Measurements from ENCODE around the gene TMEM106C. TPM values are rescaled to one million over a fixed set of nuclear protein-coding genes. Genes with fewer than 3 reads are reported as not detected.

The TMEM106C gene
- polyA plus RNA-seq, 1 donor (not counting 4 experiments of a cell fraction or from before 2014, with no cell fraction given): 134 TPM

GRCh38 chr12:48017921-48018617 lies 54.7 kb downstream of the TMEM106C start:
- Histone ChIP-seq H2AFZ (ENCODE audit: control insufficient read depth, low read length) (no peak overlapping the region), H3K36me3 (ENCODE audit: control insufficient read depth in 2 of 2, extremely low read depth in 1 of 2, insufficient read depth in 2 of 2, low read length in 2 of 2) (no peaks in the 10 kb centered on the region), H3K4me3 (ENCODE audit: control insufficient read depth in 2 of 3, extremely low read depth in 1 of 3, insufficient read depth in 2 of 3, low read depth in 1 of 3, low read length in 3 of 3) (no peak overlapping the region), H3K4me1 (ENCODE audit: control insufficient read depth, extremely low read depth, insufficient read depth, low read length) (no peaks in the 10 kb centered on the region), H3K9me3 (ENCODE audit: control insufficient read depth, low read depth, low read length) (no peaks in the 10 kb centered on the region), H4K20me1 (ENCODE audit: control insufficient read depth, extremely low read depth, insufficient read depth, low read length) (no peaks in the 10 kb centered on the region), H3K4me2 (ENCODE audit: control insufficient read depth, extremely low read depth, insufficient read depth, low read depth, low read length) (no peak overlapping the region), H3K27ac (ENCODE audit: control insufficient read depth, insufficient read depth, low read length) (no peak overlapping the region), H3K27me3 (ENCODE audit: control insufficient read depth, extremely low read depth, insufficient read depth, low read length) (peaks cover 23% of the 10 kb centered on the region), H3K79me2 (ENCODE audit: control insufficient read depth, insufficient read depth, low read length) (no peaks in the 10 kb centered on the region), H3K9me1 (ENCODE audit: control insufficient read depth, extremely low read depth, insufficient read depth, low read length) (no peaks in the 10 kb centered on the region), H3K9ac (ENCODE audit: control insufficient read depth, extremely low read depth, insufficient read depth, low read length) (no peak overlapping the region)
- FAIRE-seq: no peak
- no peak for DNase-seq (ENCODE audit: low read depth, low spot score)
- TF ChIP-seq CTCF (optimal IDR thresholded peaks at IDR 0.05 in 1 of 3, IDR thresholded peaks at IDR 0.05 in 1 of 3, conservative IDR thresholded peaks at IDR 0.05 in 1 of 3; ENCODE audit: extremely low read depth in 1 of 3, insufficient read depth in 2 of 3, low read length in 3 of 3) (no peak), EZH2 (IDR thresholded peaks at IDR 0.05; ENCODE audit: low read length) (no peak)
- dilution Hi-C loops (cut with MboI; ENCODE audit: extremely low pct_ligation_motif_present, low sequenced_read_pairs): no loop called here

Other genes with a start within 250 kb of the TMEM106C start
- gene ENDOU, start 238.1 kb upstream of the TMEM106C start, polyA plus RNA-seq: 0.28 to 0.35 TPM (median 0.33 TPM) in 3 replicates
- 4.1 to 5.7 TPM (median 5.1 TPM) in 3 replicates for gene RAPGEF3, start 204.7 kb upstream of the TMEM106C start, polyA plus RNA-seq
- 7.8 to 15.3 TPM (median 8.1 TPM) in 3 replicates for gene SLC48A1, start 190.4 kb upstream of the TMEM106C start, polyA plus RNA-seq
- gene HDAC7, start 143.7 kb upstream of the TMEM106C start, polyA plus RNA-seq: 15.8 to 32.4 TPM (median 17.0 TPM) in 3 replicates
- 29.0 to 94.7 TPM (median 43.3 TPM) in 3 replicates for gene VDR, start 58.6 kb upstream of the TMEM106C start, polyA plus RNA-seq
- gene COL2A1, start 40.9 kb downstream of the TMEM106C start, polyA plus RNA-seq: 0.03 TPM in 1 of 3 replicates, not detected in the others
- 8.6 to 15.4 TPM (median 11.9 TPM) in 3 replicates for gene SENP1, start 142.5 kb downstream of the TMEM106C start, polyA plus RNA-seq
- gene PFKM, start 155.8 kb downstream of the TMEM106C start, polyA plus RNA-seq: 67.1 to 105 TPM (median 67.9 TPM) in 3 replicates
- gene ASB8, start 193.9 kb downstream of the TMEM106C start, polyA plus RNA-seq: 18.4 to 21.7 TPM (median 19.0 TPM) in 3 replicates
- 0.19 to 0.51 TPM (median 0.21 TPM) in 3 replicates for gene CCDC184, start 220.0 kb downstream of the TMEM106C start, polyA plus RNA-seq
- not detected in 3 replicates for gene OR10AD1, start 239.7 kb downstream of the TMEM106C start, polyA plus RNA-seq

All from keratinocyte (primary cell).